Activated naive CD4-positive, alpha-beta T cell treated with anti-CD3 and anti-CD28 coated beads, Interleukin-2, amount 50 U/mL, for 72 hours (primary cell): ENCODE results near the gene ABLIM3. TPM values are rescaled to one million over a fixed set of nuclear protein-coding genes. Genes with fewer than 3 reads are reported as not detected.
"Not testable (repeated sequence)": the region's sequence is repeated elsewhere in the genome, so short reads cannot be mapped to it uniquely, and the experiment has no call there.

ENCODE experiments used
- ATAC-seq, 2 donors: fragments of 150-1000 bp; cut with Tn5 transposase; 2 replicates each; pipeline ENCODE4 v1.10.0; 2021; ENCODE audit warnings: mild to moderate bottlenecking in 2 of 2, moderate library complexity in 2 of 2
- DNase-seq, 2 donors: peaks; one replicate each; pipeline ENCODE4 v3.0.0; 2021 to 2022; ENCODE audit warnings: low spot score in 2 of 2
- H3K27ac Mint-ChIP-seq, 2 donors: one replicate each; pipeline ENCODE4 v1.8.0; 2022; ENCODE audit warnings: mild to moderate bottlenecking in 2 of 2, mixed read lengths in 2 of 2
- H3K36me3 Mint-ChIP-seq, 2 donors: one replicate each; pipeline ENCODE4 v1.8.0; 2022; ENCODE audit warnings: mixed read lengths in 2 of 2
- H3K9me3 Mint-ChIP-seq, 2 donors: one replicate each; pipeline ENCODE4 v1.8.0; 2022; ENCODE audit warnings: mixed read lengths in 2 of 2
- total RNA-seq, 2 donors: library from RNA; stranded (reverse); gene quantifications; one replicate each; pipeline ENCODE4 v1.2.3, GENCODE V29; 2022

The ABLIM3 gene
- total RNA-seq, 2 donors from 2014 or later, result 0.14 to 0.53 TPM

- DNase-seq, result no peak
- no peak overlapping the region for H3K27ac Mint-ChIP-seq
- no peaks in the 10 kb centered on the region for H3K36me3 Mint-ChIP-seq
- no peak for ATAC-seq
- H3K9me3 Mint-ChIP-seq, result no peaks in the 10 kb centered on the region
These were observed 25.4 kb downstream of the ABLIM3 start for GRCh38 chr5:149166591-149167100.

GRCh38 chr5:149168276-149168906, 27.1 kb downstream of the ABLIM3 start:
- ATAC-seq, result no peak
- no peak for DNase-seq
- Mint-ChIP-seq H3K9me3 (no peaks in the 10 kb centered on the region), H3K27ac (no peak overlapping the region), H3K36me3 (no peaks in the 10 kb centered on the region)

- Mint-ChIP-seq H3K36me3 (no peaks in the 10 kb centered on the region), H3K9me3 (no peaks in the 10 kb centered on the region), H3K27ac (no peak overlapping the region)
- DNase-seq (no peak), ATAC-seq (no peak)
These were observed 29.0 kb downstream of the ABLIM3 start for GRCh38 chr5:149170299-149170698.

GRCh38 chr5:149172261-149172660, 31.0 kb downstream of the ABLIM3 start:
- Mint-ChIP-seq H3K27ac (peak overlapping the region in 1 of 2 donors; percentile 5), H3K9me3 (no peaks in the 10 kb centered on the region), H3K36me3 (no peaks in the 10 kb centered on the region)
- ATAC-seq (peak; percentile 76 to 89), DNase-seq (no peak)

- H3K36me3 Mint-ChIP-seq, result no peaks in the 10 kb centered on the region
- peak overlapping the region in 1 of 2 donors; percentile 5 for H3K27ac Mint-ChIP-seq
- DNase-seq, result no peak
- ATAC-seq, result peak in 1 of 2 donors; percentile 39
- no peaks in the 10 kb centered on the region for H3K9me3 Mint-ChIP-seq
These were observed 31.6 kb downstream of the ABLIM3 start for GRCh38 chr5:149172709-149173505.

- H3K9me3 Mint-ChIP-seq, result no peaks in the 10 kb centered on the region
These were observed 33.5 kb downstream of the ABLIM3 start for GRCh38 chr5:149174847-149175234.

GRCh38 chr5:149175346-149176105, 34.2 kb downstream of the ABLIM3 start:
- Mint-ChIP-seq H3K9me3 (no peaks in the 10 kb centered on the region), H3K36me3 (no peaks in the 10 kb centered on the region), H3K27ac (no peak overlapping the region)
- no peak for DNase-seq
- no peak for ATAC-seq

More at GRCh38 chr5:149174847-149175234, 33.5 kb downstream of the ABLIM3 start:
- Mint-ChIP-seq H3K27ac (no peak overlapping the region), H3K36me3 (no peaks in the 10 kb centered on the region)
- DNase-seq (no peak), ATAC-seq (no peak)

- no peaks in the 10 kb centered on the region for H3K36me3 Mint-ChIP-seq
- H3K27ac Mint-ChIP-seq, result no peak overlapping the region
- no peaks in the 10 kb centered on the region for H3K9me3 Mint-ChIP-seq
- DNase-seq, result no peak
- ATAC-seq, result no peak
These were observed 36.1 kb downstream of the ABLIM3 start for GRCh38 chr5:149177339-149177843.

GRCh38 chr5:149177911-149178565, 36.7 kb downstream of the ABLIM3 start:
- DNase-seq (no peak), ATAC-seq (no peak)
- Mint-ChIP-seq H3K36me3 (peaks cover 0 to under 1% of the 10 kb centered on the region in 2 donors), H3K27ac (no peak overlapping the region), H3K9me3 (no peaks in the 10 kb centered on the region)

GRCh38 chr5:149181732-149182131, 40.4 kb downstream of the ABLIM3 start:
- no peak overlapping the region for H3K27ac Mint-ChIP-seq
- H3K9me3 Mint-ChIP-seq, result no peaks in the 10 kb centered on the region
- ATAC-seq (no peak), DNase-seq (no peak)
- peaks cover 0 to 9% of the 10 kb centered on the region in 2 donors for H3K36me3 Mint-ChIP-seq

GRCh38 chr5:149182241-149182640, 40.9 kb downstream of the ABLIM3 start:
- DNase-seq (no peak), ATAC-seq (peak; percentile 26 to 41)
- Mint-ChIP-seq H3K36me3 (peaks cover 0 to 9% of the 10 kb centered on the region in 2 donors), H3K9me3 (no peaks in the 10 kb centered on the region), H3K27ac (no peak overlapping the region)

- DNase-seq, result no peak
- no peak for ATAC-seq
- Mint-ChIP-seq H3K36me3 (peaks cover 0 to 9% of the 10 kb centered on the region in 2 donors), H3K27ac (no peak overlapping the region), H3K9me3 (no peaks in the 10 kb centered on the region)
These were observed 43.8 kb downstream of the ABLIM3 start for GRCh38 chr5:149185067-149185466.

- Mint-ChIP-seq H3K27ac (no peak overlapping the region), H3K9me3 (no peaks in the 10 kb centered on the region)
These were observed 45.2 kb downstream of the ABLIM3 start for GRCh38 chr5:149186506-149186905.

GRCh38 chr5:149187617-149188016, 46.3 kb downstream of the ABLIM3 start:
- H3K36me3 Mint-ChIP-seq, H3K9me3 Mint-ChIP-seq, ATAC-seq, DNase-seq, H3K27ac Mint-ChIP-seq: not testable (repeated sequence)

More at GRCh38 chr5:149186506-149186905, 45.2 kb downstream of the ABLIM3 start:
- peaks cover 0 to 9% of the 10 kb centered on the region in 2 donors for H3K36me3 Mint-ChIP-seq
- ATAC-seq (no peak), DNase-seq (no peak)

- no peak for ATAC-seq
These were observed 47.1 kb downstream of the ABLIM3 start for GRCh38 chr5:149188383-149188782.

GRCh38 chr5:149195337-149195887, 54.1 kb downstream of the ABLIM3 start:
- DNase-seq, result no peak
- H3K27ac Mint-ChIP-seq, result no peak overlapping the region
- H3K36me3 Mint-ChIP-seq, result no peaks in the 10 kb centered on the region
- no peaks in the 10 kb centered on the region for H3K9me3 Mint-ChIP-seq
- no peak for ATAC-seq

More at GRCh38 chr5:149188383-149188782, 47.1 kb downstream of the ABLIM3 start:
- Mint-ChIP-seq H3K9me3 (no peaks in the 10 kb centered on the region), H3K27ac (no peak overlapping the region), H3K36me3 (peaks cover 0 to 5% of the 10 kb centered on the region in 2 donors)
- no peak for DNase-seq
